ENCODE results near the gene ING1. TPM values are rescaled to one million over a fixed set of nuclear protein-coding genes. Genes with fewer than 3 reads are reported as not detected.
"Not testable (repeated sequence)": the region's sequence is repeated elsewhere in the genome, so short reads cannot be mapped to it uniquely, and the experiment has no call there.

The ING1 gene
- 16.3 and 17.9 TPM in 2 replicates for total RNA-seq

DNA sequence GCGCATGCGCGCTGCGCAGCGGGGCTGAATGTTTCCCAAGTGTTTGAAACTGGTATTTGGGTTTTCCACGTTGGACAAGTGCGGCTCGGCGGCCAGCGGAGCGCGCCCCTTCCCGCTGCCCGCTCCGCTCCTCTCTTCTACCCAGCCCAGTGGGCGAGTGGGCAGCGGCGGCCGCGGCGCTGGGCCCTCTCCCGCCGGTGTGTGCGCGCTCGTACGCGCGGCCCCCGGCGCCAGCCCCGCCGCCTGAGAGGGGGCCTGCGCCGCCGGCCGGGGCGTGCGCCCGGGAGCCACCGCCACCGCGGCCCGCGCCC lies at the start of gene ING1:
TSS of gene ING1 (plus strand) at position 59 of the 311 bp plus-strand sequence. CDS start 450 bp downstream, outside the sequence.
- H3K27ac Mint-ChIP-seq, result peak within 1 kb of the TSS; percentile 95
- no peaks in the 10 kb centered on the region for H3K27me3 Mint-ChIP-seq (ENCODE audit: low read depth)
- DNase-seq (ENCODE audit: low spot score), result no peak
- intact Hi-C loops (cut with micrococcal nuclease), result loop anchor here (1.0 to 5.0 kb wide), 3 partner anchors 98 to 1974 kb away; partner anchors contain the start of gene NAXD
- H3K9me3 Mint-ChIP-seq, result no peaks in the 10 kb centered on the region
- H3K4me1 Mint-ChIP-seq (ENCODE audit: low read depth), result peaks cover 16% of the 10 kb centered on the region
- no peaks in the 10 kb centered on the region for H3K36me3 Mint-ChIP-seq (ENCODE audit: low read depth)
- peak within 1 kb of the TSS; percentile 98 for H3K4me3 Mint-ChIP-seq (ENCODE audit: low read depth)

GRCh38 chr13:110664041-110664440 lies 49.5 kb upstream of the ING1 start:
- H3K9me3 Mint-ChIP-seq, result peaks cover 19% of the 10 kb centered on the region
- no peaks in the 10 kb centered on the region for H3K27me3 Mint-ChIP-seq (ENCODE audit: low read depth)
- H3K4me1 Mint-ChIP-seq (ENCODE audit: low read depth), result no peaks in the 10 kb centered on the region
- H3K4me3 Mint-ChIP-seq (ENCODE audit: low read depth), result no peak overlapping the region
- H3K36me3 Mint-ChIP-seq (ENCODE audit: low read depth), result peaks cover 86% of the 10 kb centered on the region
- no peak overlapping the region for H3K27ac Mint-ChIP-seq
- DNase-seq (ENCODE audit: low spot score), result no peak
- intact Hi-C loops (cut with micrococcal nuclease), result no loop called here

- Mint-ChIP-seq H3K36me3 (ENCODE audit: low read depth) (peaks cover 84% of the 10 kb centered on the region), H3K9me3 (peaks cover 19% of the 10 kb centered on the region), H3K4me1 (ENCODE audit: low read depth) (no peaks in the 10 kb centered on the region), H3K27me3 (ENCODE audit: low read depth) (no peaks in the 10 kb centered on the region), H3K4me3 (ENCODE audit: low read depth) (no peak overlapping the region), H3K27ac (no peak overlapping the region)
- no peak for DNase-seq (ENCODE audit: low spot score)
- intact Hi-C loops (cut with micrococcal nuclease), result no loop called here
Observed at GRCh38 chr13:110664673-110665072, 48.8 kb upstream of the ING1 start.

DNA sequence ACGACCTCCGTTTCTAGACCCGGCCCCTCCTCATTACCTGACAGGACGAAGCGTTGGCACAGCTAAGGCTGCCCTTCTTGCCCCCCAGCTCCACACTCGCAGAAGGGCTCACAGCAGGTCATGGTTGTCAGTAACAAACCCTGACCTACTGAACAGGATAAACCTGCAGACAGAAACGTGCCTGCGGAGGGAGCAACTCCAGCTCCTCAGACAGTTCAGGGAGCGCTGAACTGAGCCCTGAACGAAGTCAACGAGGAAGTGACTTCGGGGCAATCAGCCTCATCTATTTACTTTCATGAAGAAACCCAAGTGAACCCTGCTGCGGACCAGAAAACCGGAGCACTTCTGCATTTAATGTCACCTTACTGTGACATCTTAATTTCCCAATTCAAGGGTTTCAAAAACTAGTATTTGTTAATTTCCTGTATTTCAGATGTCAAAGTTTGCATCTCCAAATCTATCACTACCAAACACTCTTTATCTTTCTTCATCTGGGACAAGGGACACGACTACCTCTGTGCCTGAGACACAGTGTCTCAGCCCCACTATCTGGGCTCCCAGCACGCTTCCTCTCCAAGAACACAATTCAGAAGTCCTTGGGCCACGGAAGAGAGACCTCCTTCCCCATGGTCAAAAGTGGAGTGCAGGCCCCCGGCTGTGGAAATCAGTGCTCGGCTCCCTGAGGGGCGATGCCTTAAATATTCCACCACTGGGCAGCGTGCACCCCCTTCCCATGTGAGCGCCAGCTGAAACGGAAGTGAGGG lies 47.8 kb upstream of the ING1 start:
- H3K27ac Mint-ChIP-seq, result no peak overlapping the region

GRCh38 chr13:110666255-110666533 lies 47.3 kb upstream of the ING1 start:
- H3K9me3 Mint-ChIP-seq, result peaks cover 10% of the 10 kb centered on the region
- no peak overlapping the region for H3K27ac Mint-ChIP-seq
- H3K36me3 Mint-ChIP-seq (ENCODE audit: low read depth), result peaks cover 83% of the 10 kb centered on the region
- H3K27me3 Mint-ChIP-seq (ENCODE audit: low read depth), result no peaks in the 10 kb centered on the region
- no peak for DNase-seq (ENCODE audit: low spot score)
- intact Hi-C loops (cut with micrococcal nuclease), result no loop called here
- H3K4me1 Mint-ChIP-seq (ENCODE audit: low read depth), result no peaks in the 10 kb centered on the region
- H3K4me3 Mint-ChIP-seq (ENCODE audit: low read depth), result no peak overlapping the region

More for the DNA sequence above, 47.8 kb upstream of the ING1 start:
- Mint-ChIP-seq H3K4me1 (ENCODE audit: low read depth) (no peaks in the 10 kb centered on the region), H3K4me3 (ENCODE audit: low read depth) (no peak overlapping the region), H3K27me3 (ENCODE audit: low read depth) (no peaks in the 10 kb centered on the region), H3K9me3 (peaks cover 13% of the 10 kb centered on the region), H3K36me3 (ENCODE audit: low read depth) (peaks cover 82% of the 10 kb centered on the region)
- no peak for DNase-seq (ENCODE audit: low spot score)
- intact Hi-C loops (cut with micrococcal nuclease), result no loop called here

DNA sequence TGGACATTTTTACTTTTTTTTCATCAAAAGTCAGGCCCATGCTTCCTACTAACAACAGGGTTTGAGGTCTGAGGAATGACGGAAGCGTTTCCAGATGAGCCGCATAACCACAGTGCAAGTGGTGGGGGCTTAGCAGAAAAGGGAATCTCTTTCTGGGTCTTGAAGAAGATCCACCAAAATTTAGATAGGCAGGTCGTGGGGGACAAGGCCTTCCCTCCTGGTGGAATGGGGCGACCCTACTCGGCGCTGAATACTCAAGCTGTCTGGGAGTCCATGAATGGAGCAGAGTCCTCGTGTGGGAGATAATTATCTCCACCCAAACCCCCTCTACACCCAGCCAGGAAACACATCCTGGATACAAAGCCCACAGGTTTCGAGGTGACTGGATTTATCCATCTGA lies 44.5 kb upstream of the ING1 start:
- intact Hi-C loops (cut with micrococcal nuclease), result no loop called here
- no peak for DNase-seq (ENCODE audit: low spot score)
- Mint-ChIP-seq H3K4me1 (ENCODE audit: low read depth) (peaks cover 3% of the 10 kb centered on the region), H3K4me3 (ENCODE audit: low read depth) (no peak overlapping the region), H3K9me3 (no peaks in the 10 kb centered on the region), H3K36me3 (ENCODE audit: low read depth) (peaks cover 82% of the 10 kb centered on the region), H3K27ac (no peak overlapping the region), H3K27me3 (ENCODE audit: low read depth) (no peaks in the 10 kb centered on the region)

- H3K27me3 Mint-ChIP-seq (ENCODE audit: low read depth); H3K4me1 Mint-ChIP-seq (ENCODE audit: low read depth); intact Hi-C loops (cut with micrococcal nuclease); H3K27ac Mint-ChIP-seq; H3K4me3 Mint-ChIP-seq (ENCODE audit: low read depth); DNase-seq (ENCODE audit: low spot score); H3K9me3 Mint-ChIP-seq: not testable (repeated sequence)
- peaks cover 85% of the 10 kb centered on the region for H3K36me3 Mint-ChIP-seq (ENCODE audit: low read depth)
Observed at GRCh38 chr13:110669814-110670213, 43.7 kb upstream of the ING1 start.

DNA sequence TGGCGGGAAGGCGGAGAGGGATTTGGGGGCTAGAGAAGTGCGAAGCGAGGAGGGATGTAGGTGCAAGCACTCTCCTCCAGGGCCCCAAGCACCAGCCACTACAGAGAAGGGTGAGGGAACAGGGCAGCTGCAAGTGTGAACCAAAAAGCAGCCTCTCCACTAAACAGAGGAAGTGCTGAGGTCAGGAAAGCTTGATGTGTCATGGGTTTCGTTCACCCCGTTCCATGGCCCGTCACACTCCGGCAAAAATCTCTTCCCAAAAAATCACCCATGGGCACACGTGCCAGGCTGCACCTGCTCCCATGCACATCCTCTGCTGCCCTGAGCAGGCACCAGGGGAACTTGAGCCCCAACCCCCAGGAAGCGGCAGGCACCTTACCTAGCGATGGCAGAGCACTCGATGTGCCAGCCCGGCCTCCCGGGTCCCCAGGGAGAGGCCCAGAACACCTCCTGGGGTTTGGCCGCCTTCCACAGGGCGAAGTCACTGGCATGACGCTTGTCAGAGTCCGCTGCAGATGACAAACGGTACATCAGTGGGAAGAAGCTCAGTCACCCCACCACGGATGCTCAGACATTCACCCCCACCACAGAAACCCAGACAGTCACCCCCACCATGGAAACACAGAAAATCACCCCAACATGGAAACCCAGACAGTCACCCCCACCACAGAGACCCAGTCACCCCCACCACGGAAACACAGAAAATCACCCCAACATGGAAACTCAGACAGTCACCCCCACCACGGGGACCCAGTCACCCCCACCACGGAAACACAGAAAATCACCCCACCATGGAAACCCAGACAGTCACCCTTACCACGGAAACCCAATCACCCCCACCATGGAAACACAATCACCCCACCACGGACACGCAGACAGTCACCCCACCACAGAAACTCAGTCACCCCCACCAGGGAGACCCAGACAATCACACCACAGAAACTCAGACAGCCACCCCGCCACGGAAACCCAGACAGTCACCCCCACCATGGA lies 36.6 kb upstream of the ING1 start:
- DNase-seq (ENCODE audit: low spot score), result no peak
- Mint-ChIP-seq H3K4me1 (ENCODE audit: low read depth) (peaks cover 3% of the 10 kb centered on the region), H3K4me3 (ENCODE audit: low read depth) (no peak overlapping the region), H3K36me3 (ENCODE audit: low read depth) (peaks cover 86% of the 10 kb centered on the region), H3K27ac (peak overlapping the region; percentile 67), H3K27me3 (ENCODE audit: low read depth) (no peaks in the 10 kb centered on the region), H3K9me3 (no peaks in the 10 kb centered on the region)
- intact Hi-C loops (cut with micrococcal nuclease), result no loop called here

- no peak overlapping the region for H3K4me3 Mint-ChIP-seq (ENCODE audit: low read depth)
- H3K27ac Mint-ChIP-seq, result no peak overlapping the region
- no peaks in the 10 kb centered on the region for H3K27me3 Mint-ChIP-seq (ENCODE audit: low read depth)
- no peaks in the 10 kb centered on the region for H3K9me3 Mint-ChIP-seq
- H3K4me1 Mint-ChIP-seq (ENCODE audit: low read depth), result no peaks in the 10 kb centered on the region
- no peak for DNase-seq (ENCODE audit: low spot score)
- peaks cover 85% of the 10 kb centered on the region for H3K36me3 Mint-ChIP-seq (ENCODE audit: low read depth)
- intact Hi-C loops (cut with micrococcal nuclease), result no loop called here
Observed at GRCh38 chr13:110677731-110678545, 35.6 kb upstream of the ING1 start.

DNA sequence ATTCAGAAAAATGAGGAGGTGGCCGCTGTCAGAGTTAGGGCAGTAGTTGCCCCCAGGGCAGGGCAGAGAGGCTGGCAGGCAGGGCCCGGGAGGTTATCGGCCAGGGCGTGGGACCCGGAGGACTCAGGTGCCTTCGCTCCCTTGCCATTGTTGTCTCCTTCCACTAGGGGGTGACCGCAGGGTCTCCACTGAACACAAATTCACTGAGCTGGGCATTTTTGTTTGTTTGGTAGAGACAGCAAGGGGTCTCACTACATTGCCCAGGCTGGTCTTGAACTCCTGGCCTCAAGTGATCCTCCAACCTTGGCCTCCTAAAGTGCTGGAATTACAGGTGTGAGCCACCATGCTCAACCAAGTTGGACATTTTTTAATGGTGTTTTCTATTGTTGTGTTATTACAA lies 32.6 kb upstream of the ING1 start:
- peaks cover 77% of the 10 kb centered on the region for H3K36me3 Mint-ChIP-seq (ENCODE audit: low read depth)
- H3K27ac Mint-ChIP-seq, result no peak overlapping the region
- no peaks in the 10 kb centered on the region for H3K4me1 Mint-ChIP-seq (ENCODE audit: low read depth)
- DNase-seq (ENCODE audit: low spot score), result no peak
- no peaks in the 10 kb centered on the region for H3K9me3 Mint-ChIP-seq
- H3K4me3 Mint-ChIP-seq (ENCODE audit: low read depth), result no peak overlapping the region
- no peaks in the 10 kb centered on the region for H3K27me3 Mint-ChIP-seq (ENCODE audit: low read depth)
- intact Hi-C loops (cut with micrococcal nuclease), result no loop called here

GRCh38 chr13:110681868-110682550 lies 31.5 kb upstream of the ING1 start:
- Mint-ChIP-seq H3K27ac (no peak overlapping the region), H3K4me1 (ENCODE audit: low read depth) (no peaks in the 10 kb centered on the region), H3K27me3 (ENCODE audit: low read depth) (no peaks in the 10 kb centered on the region), H3K4me3 (ENCODE audit: low read depth) (no peak overlapping the region), H3K36me3 (ENCODE audit: low read depth) (peaks cover 68% of the 10 kb centered on the region), H3K9me3 (no peaks in the 10 kb centered on the region)
- intact Hi-C loops (cut with micrococcal nuclease), result no loop called here
- DNase-seq (ENCODE audit: low spot score), result no peak

DNA sequence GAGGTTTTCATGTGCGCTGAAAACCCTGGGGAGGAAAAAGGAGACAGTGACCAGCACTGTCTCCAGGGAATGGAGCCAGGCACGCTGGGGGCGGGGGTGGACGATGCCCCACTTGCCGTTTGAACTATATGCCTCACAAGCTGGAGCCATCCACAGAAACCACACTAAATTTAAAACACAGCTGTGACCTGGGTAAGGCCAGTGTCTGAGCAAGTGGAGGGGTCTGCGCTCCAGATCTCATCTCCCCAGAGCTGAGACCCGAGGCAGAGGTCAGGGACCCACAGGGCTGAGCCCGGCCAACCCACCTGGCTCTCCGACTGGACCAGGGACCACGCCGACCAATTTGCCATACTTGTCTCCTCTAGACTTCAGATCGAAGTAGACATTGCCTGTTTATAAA lies 30.8 kb upstream of the ING1 start:
- Mint-ChIP-seq H3K27ac (no peak overlapping the region), H3K36me3 (ENCODE audit: low read depth) (peaks cover 64% of the 10 kb centered on the region), H3K27me3 (ENCODE audit: low read depth) (no peaks in the 10 kb centered on the region), H3K4me1 (ENCODE audit: low read depth) (no peaks in the 10 kb centered on the region), H3K4me3 (ENCODE audit: low read depth) (no peak overlapping the region), H3K9me3 (no peaks in the 10 kb centered on the region)
- intact Hi-C loops (cut with micrococcal nuclease), result loop anchor here (1.0 kb wide), 1 partner anchor 137 kb away; no protein-coding TSS in a partner anchor
- no peak for DNase-seq (ENCODE audit: low spot score)

Measured in activated T-helper 2 cell treated with anti-CD3 and anti-CD28 coated beads, Interferon-gamma antibody, Interleukin-2, Interleukin-4, amounts not matched to agents 10 μg/mL and 5 μg/mL and 100 μg/mL, durations not matched to agents 14 hours and 24 hours and 36 hours (primary cell).